ENCODE measurements around the gene PODN.

Gene PODN

DNA sequence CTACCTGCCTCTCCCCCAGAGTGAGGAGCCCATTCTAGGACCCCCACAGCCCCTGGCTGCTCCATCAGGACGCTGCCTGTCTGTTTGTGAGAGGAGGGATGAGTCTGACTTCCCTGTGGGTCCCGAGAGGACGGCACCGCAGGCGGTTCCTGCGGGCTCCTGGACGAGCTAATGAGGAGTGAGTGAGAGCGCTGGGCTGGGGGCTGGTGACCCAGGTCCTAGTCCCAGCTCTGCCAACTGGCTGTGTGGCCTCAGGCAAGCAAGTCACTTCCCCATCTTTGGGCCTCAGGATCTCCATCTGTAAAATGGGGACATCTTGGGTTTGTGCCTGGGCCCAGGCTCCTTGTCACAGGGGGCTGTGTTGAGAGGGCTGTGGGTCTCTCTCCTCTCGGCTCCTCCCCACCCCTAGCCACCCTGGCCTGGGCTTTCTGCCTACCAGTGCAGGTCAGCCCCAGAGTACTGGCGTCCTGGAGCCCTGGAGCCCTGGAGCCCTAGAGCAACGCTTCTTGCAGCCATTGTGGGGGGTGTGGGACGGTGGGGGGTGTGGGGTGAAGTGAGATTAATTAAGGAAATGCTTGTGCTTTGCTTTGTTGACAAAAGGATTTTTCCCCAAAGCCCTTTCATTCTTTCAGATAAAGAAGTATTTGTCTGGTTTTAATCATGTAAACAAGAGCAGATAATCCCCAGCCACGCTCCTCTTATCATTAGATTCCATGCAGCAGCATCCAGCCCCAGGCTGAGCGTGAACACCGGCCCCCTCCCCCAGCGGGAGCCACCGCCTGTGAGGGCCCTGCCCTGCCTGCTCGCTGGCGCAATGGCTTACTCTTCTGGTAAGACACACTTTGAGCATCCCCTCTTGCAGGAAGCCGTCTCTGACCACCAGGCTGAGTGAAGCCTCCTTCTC is 53.6 kb downstream of the PODN start (continued):
- TF ChIP-seq, protein P1, sequence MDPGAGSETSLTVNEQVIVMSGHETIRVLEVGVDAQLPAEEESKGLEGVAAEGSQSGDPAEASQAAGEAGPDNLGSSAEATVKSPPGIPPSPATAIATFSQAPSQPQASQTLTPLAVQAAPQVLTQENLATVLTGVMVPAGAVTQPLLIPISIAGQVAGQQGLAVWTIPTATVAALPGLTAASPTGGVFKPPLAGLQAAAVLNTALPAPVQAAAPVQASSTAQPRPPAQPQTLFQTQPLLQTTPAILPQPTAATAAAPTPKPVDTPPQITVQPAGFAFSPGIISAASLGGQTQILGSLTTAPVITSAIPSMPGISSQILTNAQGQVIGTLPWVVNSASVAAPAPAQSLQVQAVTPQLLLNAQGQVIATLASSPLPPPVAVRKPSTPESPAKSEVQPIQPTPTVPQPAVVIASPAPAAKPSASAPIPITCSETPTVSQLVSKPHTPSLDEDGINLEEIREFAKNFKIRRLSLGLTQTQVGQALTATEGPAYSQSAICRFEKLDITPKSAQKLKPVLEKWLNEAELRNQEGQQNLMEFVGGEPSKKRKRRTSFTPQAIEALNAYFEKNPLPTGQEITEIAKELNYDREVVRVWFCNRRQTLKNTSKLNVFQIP (CRISPR knock-in tag; IDR thresholded peaks at IDR 0.05; ENCODE audit: borderline replicate concordance, low read depth): no peak
- TF ChIP-seq CSDC2 (CRISPR knock-in tag; IDR thresholded peaks at IDR 0.05) (no peak), ESRRG (CRISPR knock-in tag; IDR thresholded peaks at IDR 0.05) (no peak), ZNF8 (CRISPR knock-in tag; IDR thresholded peaks at IDR 0.05) (no peak), SNAI2 (CRISPR knock-in tag; IDR thresholded peaks at IDR 0.05) (no peak), OSR1 (CRISPR knock-in tag; IDR thresholded peaks at IDR 0.05) (no peak), TOX (CRISPR knock-in tag; IDR thresholded peaks at IDR 0.05; ENCODE audit: borderline replicate concordance) (no peak)

GRCh38 chr1:53116307-53116810 is 54.3 kb downstream of the PODN start:
- no peak for TF ChIP-seq BACH2 (CRISPR knock-in tag; IDR thresholded peaks at IDR 0.05; ENCODE audit: borderline replicate concordance)
- 0 out of 2 replicates have a peak, but pooled peaks have one; percentile 2 for TF ChIP-seq TSHZ2 (CRISPR knock-in tag; IDR thresholded peaks at IDR 0.05)
- ATAC-seq: no peak

DNA sequence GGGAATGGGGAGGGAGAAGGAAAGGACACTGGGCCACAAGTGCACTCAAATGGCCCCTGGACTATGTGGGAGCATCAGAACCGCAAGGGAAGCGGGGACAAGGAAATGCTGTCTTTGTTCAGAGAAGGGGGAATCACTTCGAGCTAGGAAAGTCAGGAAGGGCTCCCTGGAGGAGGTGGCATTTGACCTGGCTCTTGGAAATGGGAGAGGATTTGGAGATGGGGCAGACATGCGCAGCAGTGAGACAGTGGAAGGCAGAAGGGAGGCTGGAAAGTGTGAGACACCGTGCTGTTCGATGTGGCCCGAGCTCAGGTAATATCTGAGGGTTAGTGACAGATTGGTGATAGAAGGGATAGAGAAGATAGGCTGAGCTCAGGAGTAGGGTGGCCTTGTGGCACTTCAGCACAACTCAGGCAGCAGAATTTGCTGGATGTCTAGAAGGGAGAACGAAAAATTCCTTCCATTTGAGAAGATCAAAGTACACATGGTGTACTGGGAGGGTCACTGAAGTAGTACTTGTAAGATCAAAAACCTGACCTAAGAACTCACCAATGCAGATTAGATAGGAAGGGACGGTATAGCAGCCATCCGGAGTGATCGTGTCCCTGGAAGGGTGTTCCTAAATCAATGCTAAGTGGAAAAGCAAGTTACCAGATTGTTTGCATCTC is 55.1 kb downstream of the PODN start:
- TF ChIP-seq TOX (CRISPR knock-in tag; IDR thresholded peaks at IDR 0.05; ENCODE audit: borderline replicate concordance) (no peak), PPARA (CRISPR knock-in tag; IDR thresholded peaks at IDR 0.05; ENCODE audit: borderline replicate concordance) (no peak), TSHZ2 (CRISPR knock-in tag; IDR thresholded peaks at IDR 0.05) (no peak), SNAI2 (CRISPR knock-in tag; IDR thresholded peaks at IDR 0.05) (no peak), BACH2 (CRISPR knock-in tag; IDR thresholded peaks at IDR 0.05; ENCODE audit: borderline replicate concordance) (no peak)
- TF ChIP-seq, protein P2, sequence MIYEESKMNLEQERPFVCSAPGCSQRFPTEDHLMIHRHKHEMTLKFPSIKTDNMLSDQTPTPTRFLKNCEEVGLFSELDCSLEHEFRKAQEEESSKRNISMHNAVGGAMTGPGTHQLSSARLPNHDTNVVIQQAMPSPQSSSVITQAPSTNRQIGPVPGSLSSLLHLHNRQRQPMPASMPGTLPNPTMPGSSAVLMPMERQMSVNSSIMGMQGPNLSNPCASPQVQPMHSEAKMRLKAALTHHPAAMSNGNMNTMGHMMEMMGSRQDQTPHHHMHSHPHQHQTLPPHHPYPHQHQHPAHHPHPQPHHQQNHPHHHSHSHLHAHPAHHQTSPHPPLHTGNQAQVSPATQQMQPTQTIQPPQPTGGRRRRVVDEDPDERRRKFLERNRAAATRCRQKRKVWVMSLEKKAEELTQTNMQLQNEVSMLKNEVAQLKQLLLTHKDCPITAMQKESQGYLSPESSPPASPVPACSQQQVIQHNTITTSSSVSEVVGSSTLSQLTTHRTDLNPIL (CRISPR knock-in tag; IDR thresholded peaks at IDR 0.05; ENCODE audit: low read depth): no peak
- no peak for ATAC-seq

DNA sequence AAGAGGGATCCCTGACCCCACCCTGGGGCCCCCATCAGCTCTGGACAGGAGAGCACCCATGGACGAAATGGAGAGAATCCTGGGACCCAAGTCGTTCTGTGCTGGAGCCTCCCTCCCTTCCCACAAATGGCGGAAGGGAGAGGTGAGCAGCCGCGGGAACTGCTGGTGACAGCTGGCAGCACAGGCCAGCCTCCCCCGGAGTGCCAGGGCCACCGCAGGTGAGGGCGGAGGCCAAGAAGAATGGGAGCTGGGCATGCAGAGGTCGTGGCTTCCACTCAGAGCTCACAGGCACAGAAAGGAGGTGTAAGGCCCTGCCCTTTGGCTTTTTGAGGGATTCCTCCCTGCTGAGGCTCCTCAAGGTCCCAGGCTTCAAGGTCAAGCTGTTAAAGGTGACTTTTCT is 55.8 kb downstream of the PODN start:
- no peak for ATAC-seq
- TF ChIP-seq ISL1 (CRISPR knock-in tag; IDR thresholded peaks at IDR 0.05) (no peak), TOX (CRISPR knock-in tag; IDR thresholded peaks at IDR 0.05; ENCODE audit: borderline replicate concordance) (no peak)

DNA sequence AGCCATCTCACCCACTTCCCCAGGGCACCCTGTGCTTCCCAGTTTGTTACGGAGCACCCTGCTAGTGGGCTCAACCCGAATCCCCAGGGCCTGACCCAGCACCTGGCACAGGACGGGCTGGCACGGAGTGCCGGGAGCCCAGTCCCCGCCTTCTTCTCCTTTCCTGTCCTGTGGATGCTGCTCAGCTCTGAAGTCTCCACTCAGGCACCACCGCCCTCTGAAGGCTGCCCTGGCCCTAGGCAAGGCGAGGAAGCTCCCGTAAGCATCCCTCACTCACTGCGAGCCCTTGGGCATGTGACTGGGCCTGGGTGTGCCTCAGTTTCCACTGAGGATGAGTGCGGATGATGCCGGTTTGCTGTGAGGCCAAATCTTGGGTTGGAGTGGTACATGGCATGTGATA is 58.6 kb downstream of the PODN start:
- TF ChIP-seq, protein P3, sequence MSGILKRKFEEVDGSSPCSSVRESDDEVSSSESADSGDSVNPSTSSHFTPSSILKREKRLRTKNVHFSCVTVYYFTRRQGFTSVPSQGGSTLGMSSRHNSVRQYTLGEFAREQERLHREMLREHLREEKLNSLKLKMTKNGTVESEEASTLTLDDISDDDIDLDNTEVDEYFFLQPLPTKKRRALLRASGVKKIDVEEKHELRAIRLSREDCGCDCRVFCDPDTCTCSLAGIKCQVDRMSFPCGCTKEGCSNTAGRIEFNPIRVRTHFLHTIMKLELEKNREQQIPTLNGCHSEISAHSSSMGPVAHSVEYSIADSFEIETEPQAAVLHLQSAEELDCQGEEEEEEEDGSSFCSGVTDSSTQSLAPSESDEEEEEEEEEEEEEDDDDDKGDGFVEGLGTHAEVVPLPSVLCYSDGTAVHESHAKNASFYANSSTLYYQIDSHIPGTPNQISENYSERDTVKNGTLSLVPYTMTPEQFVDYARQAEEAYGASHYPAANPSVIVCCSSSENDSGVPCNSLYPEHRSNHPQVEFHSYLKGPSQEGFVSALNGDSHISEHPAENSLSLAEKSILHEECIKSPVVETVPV (CRISPR knock-in tag; IDR thresholded peaks at IDR 0.05): no peak
- no peak for TF ChIP-seq ZNF565 (CRISPR knock-in tag; conservative IDR thresholded peaks at IDR 0.05; ENCODE audit: low read depth)
- TF ChIP-seq, protein P4, sequence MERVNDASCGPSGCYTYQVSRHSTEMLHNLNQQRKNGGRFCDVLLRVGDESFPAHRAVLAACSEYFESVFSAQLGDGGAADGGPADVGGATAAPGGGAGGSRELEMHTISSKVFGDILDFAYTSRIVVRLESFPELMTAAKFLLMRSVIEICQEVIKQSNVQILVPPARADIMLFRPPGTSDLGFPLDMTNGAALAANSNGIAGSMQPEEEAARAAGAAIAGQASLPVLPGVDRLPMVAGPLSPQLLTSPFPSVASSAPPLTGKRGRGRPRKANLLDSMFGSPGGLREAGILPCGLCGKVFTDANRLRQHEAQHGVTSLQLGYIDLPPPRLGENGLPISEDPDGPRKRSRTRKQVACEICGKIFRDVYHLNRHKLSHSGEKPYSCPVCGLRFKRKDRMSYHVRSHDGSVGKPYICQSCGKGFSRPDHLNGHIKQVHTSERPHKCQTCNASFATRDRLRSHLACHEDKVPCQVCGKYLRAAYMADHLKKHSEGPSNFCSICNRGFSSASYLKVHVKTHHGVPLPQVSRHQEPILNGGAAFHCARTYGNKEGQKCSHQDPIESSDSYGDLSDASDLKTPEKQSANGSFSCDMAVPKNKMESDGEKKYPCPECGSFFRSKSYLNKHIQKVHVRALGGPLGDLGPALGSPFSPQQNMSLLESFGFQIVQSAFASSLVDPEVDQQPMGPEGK (CRISPR knock-in tag; IDR thresholded peaks at IDR 0.05; ENCODE audit: borderline replicate concordance): no peak
- TF ChIP-seq ARNTL (CRISPR knock-in tag; IDR thresholded peaks at IDR 0.05; ENCODE audit: borderline replicate concordance, low read depth): no peak
- no peak for ATAC-seq

Measured in SK-N-SH treated with all-trans-retinoic acid at 6 μM for 48 hours (cell line).